Activated CD4-positive, alpha-beta T cell treated with anti-CD3 and anti-CD28 coated beads for 24 hours (primary cell): Measurements from ENCODE around the gene COQ7.

Experiments
- DNase-seq, 2 donors: peaks; one replicate each; pipeline ENCODE4 v3.0.0-alpha.2; 2020; ENCODE audit warnings: low read depth in 2 of 2

COQ7 gene

GRCh38 chr16:19086322-19087199 is 19.1 kb downstream of the COQ7 start:
- peak; percentile 68 to 71 for DNase-seq

DNA sequence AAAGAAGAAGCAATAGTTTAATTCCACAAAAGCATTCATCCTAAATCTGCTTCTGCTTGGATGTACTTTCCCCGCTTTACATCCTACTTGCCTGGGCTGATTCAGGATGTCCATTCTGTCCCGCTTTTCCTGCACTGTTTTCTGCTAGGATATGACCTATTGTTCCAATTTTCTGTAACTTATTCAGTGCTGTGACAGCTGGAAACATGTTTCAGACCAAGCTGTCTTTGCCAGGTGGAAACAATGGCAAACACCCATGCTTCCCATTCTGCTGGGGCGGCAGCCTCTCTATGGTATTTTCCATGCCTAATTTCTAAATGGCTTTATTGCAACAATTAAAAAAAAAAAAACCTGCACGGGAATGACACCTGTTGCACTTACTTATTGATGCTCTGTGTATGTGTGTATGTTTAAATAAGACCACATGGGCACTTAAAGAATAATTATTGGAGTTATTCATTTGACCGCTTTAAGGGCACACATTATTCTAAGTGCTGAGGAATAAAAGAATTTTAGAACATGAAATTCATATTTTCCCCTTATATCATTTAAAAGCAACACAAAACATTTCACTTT is 21.0 kb downstream of the COQ7 start:
- DNase-seq, result no peak

DNA sequence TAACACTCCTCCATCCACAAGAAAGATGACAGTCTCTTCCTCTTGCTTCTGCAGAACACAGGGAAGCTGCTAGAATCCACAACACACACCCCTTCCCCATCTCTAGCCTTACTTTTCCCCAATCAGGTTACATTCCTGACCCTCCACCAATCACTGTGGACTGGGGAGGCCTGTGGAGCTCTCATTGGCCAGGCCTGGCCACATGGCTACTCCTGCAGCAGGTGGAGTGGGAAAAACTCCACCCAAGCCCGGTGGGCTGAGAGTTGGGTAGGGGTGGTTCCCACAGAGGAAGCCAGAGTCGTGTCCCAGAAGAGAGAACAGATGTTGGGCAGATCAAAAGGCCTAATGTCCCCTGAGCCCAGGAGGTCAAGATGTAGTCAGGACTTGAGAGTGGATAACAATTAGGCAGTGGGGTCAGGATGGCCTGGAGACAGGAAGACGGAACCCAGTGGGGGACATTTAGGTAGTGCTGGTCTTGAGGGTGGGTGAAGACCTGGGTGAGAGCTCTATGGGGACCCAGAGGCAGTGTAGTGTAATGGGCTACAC is 22.1 kb downstream of the COQ7 start:
- no peak for DNase-seq

DNA sequence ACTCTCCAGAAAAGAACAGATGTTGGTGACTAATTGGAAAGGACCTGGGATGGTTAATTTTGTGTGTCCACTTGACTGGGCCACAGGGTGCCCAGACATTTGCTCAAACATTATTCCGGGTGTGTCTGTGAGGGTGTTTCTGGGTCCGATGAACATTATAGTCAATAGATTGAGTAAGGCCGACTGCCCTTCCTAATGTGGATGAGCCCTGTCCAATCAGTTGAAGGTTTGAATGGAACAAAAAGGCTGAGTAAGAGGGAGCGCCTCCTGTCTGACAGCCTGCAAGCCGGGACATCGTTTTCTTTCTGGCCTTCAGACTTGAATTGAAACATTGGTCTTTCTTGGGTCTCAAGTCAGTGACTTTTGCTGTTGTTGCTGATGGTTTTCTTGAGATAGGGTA is 23.5 kb downstream of the COQ7 start:
- DNase-seq, result no peak

DNA sequence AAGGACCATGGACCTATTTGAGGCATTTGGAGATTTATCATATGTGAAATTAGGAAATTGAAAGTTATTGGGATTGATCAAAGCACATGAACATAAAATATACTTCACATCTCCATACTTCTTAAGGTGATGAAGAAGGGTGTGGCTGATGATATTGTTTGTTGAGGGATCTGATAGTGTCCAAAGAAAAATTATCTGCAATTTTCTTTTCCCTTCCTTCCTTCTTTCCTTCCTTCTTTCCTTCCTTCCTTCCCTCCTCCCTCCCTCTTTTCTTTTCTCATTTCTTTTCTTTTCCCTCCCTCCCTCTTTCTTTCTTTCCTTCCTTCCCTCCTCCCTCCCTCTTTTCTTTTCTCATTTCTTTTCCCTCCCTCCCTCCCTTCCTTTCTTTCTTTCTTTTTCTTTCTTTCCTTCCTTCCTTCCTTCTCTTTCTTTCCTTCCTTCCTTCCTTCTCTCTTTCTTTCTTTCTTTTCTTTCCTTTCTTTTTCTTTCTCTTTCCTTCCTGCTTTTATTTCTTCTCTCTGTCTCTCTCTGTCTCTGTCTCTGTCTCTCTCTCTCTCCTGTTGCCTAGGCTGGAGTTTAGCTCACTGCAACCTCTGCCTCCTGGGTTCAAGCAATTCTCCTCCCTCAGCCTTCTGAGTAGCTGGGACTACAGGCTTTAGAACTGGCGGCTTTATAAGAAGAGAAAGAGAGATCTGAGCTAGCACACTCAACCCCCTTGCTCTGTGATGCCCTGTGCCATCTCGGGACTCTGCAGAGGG is 25.4 kb downstream of the COQ7 start:
- DNase-seq, result no peak

GRCh38 chr16:19093631-19094541 is 26.5 kb downstream of the COQ7 start:
- no peak for DNase-seq

DNA sequence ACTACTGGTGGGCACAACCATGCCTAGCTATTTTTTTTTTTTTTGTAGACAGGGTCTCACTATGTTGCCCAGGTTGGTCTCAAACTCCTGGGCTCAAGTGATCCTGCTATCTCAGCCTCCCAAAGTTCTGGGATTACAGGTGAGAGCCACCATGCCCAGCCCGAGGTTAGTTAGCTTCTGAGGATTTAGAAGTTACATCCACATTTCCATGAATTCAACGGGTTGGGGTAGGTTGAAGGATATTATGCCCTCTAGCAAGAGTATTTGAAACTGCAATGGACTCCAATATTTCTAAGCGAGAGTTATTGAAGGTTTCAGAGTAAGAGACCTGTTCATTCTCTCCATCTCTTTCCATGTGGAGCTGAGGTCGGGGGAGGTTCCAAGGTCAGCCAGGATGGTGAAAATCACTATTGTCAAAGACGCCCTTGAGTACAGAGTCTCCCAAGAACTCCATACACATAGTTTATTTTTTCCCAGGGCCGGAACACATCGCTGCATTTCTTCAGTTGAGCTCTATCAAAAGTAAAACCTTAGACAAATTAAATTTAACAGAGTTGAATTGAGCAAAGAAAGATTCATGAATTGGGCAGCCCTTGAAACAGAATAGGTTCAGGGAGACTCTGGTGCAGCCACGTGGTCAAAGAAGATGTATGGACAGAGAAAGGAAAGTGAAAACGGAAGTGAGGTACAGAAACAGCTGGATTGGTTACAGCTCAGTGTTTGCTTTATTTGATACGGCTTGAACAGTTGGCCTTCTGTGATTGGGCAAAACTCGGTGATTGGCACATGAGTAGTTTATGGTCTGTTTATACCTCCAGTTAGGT is 27.3 kb downstream of the COQ7 start:
- no peak for DNase-seq

- no peak for DNase-seq
These were observed 28.2 kb downstream of the COQ7 start for GRCh38 chr16:19095654-19096053.

GRCh38 chr16:19098173-19098572 is 30.8 kb downstream of the COQ7 start:
- DNase-seq, result no peak

GRCh38 chr16:19102187-19102872 is 34.9 kb downstream of the COQ7 start:
- DNase-seq, result no peak

DNA sequence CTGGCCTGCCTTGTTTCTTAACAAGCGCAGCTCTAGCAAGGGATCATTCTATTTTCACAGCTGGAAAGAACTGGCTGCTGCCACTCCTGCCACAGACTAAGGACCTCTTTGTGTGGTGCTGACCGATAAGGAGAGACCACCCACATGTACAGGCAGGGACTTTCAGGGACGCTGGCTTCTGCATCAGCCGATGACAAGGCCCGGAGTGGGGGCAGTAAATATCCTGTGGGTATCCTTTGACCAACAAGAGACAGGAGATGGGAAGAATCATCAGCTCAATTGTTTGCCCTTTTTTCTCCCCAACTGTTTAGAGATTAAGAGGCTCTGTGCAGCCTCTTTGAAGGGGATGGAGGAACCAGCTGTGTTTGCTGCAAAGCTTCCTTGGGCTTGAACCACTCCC is 37.2 kb downstream of the COQ7 start:
- DNase-seq, result no peak

DNA sequence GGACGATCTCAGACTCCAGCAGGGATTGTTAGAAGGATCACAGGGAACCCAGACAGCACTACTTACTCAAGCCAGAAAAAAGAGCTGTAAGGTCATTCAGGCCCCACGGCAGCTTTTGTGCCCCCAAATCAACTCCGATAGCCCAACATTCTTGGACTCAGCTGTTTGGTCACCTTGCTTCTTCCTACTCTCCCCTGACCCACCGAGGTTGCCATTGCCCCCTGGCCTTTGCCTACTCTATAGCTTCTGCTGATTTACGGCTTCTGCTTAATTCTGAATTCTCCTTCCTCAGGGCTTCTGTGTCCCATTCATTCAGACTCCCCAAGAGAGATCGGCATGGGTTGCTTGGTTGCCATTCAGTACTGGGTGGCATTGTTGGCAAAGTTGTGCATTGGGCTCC is 37.7 kb downstream of the COQ7 start:
- DNase-seq, result no peak

GRCh38 chr16:19105891-19106624 is 38.6 kb downstream of the COQ7 start:
- DNase-seq, result no peak

DNA sequence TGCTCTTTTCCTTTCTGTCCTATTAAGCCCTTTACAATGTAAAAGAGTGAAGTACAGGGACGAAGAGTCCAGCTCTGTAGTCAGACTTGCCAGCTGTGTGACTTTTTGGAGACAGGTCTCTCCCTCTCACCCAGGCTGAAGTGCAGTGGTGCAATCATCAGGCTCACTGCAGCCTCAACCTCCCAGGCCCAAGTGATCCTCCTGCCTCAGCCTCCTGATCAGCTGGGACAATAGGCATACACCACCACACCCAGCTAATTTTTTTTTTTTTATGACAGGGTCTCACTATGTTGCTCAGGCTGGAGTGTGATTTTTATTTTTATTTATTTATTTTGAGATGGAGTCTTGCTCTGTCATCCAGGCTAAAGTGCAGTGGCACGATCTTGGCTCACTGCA is 39.2 kb downstream of the COQ7 start:
- no peak for DNase-seq

- no peak for DNase-seq
These were observed 41.2 kb downstream of the COQ7 start for GRCh38 chr16:19108409-19109287.

- DNase-seq, result no peak
These were observed 41.9 kb downstream of the COQ7 start for GRCh38 chr16:19109288-19109664.

GRCh38 chr16:19110537-19111360 is 43.3 kb downstream of the COQ7 start:
- no peak for DNase-seq

DNA sequence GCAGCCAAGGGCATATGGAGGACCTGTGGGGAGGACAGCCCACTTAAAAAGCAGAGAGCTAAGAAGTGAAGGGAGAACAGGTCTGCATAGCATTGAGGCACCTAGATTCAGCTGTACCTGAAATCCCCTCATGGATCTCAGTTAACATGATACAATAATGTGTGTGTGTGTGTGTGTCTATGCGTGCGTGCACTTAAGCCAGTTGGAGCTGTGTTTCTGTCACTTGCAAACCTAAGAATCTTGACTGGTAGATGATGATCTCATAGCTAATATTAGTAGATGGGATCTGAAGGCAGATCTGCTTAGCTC is 44.6 kb downstream of the COQ7 start:
- no peak for DNase-seq
